Measurements from ENCODE around the gene HRCT1.

Gene HRCT1

DNA sequence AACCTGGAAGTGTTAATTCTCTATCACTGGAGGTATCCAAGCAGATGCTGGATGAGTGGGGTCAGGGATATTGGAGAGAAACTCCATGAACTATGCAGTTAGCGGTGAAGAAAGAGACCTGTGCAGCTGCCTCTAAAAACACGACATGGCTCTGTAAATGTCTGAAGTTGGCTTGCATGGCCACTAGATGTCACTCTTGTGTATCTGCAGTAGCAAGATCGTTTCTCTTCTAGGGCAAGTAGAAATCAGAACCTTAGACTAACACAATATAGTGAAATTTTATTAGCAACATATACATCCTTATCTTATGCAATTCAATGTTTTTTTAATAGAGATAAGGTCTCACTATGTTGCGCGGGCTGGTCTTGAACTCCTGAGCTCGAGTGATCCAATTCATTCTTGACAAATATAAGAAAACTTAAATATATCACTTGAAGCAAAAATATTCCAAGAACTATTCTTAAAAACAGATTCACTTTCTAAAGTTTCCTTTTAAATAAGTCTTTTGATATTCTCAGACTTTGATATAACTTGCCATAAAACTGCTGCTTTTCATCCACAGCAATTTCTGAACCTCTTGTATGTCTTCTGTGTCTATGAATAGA lies 49.0 kb downstream of the HRCT1 start:
- no peaks in the 10 kb centered on the region for H3K9me3 ChIP-seq (ENCODE audit: insufficient read depth, low read length, severe bottlenecking)
- H3K27me3 ChIP-seq (ENCODE audit: insufficient read depth, low read length, poor library complexity): peaks cover 3% of the 10 kb centered on the region
- no peaks in the 10 kb centered on the region for H3K4me1 ChIP-seq (ENCODE audit: insufficient read depth, low read length)
- no peak overlapping the region for H3K27ac ChIP-seq (ENCODE audit: low read length)
- no peaks in the 10 kb centered on the region for H3K79me2 ChIP-seq (ENCODE audit: insufficient read depth, low read length)
- no peak overlapping the region for H3K4me3 ChIP-seq (ENCODE audit: low read depth in 1 of 2, low read length in 2 of 2)
- H4K20me1 ChIP-seq (ENCODE audit: insufficient read depth, low read length): no peaks in the 10 kb centered on the region
- TF ChIP-seq, protein P1, sequence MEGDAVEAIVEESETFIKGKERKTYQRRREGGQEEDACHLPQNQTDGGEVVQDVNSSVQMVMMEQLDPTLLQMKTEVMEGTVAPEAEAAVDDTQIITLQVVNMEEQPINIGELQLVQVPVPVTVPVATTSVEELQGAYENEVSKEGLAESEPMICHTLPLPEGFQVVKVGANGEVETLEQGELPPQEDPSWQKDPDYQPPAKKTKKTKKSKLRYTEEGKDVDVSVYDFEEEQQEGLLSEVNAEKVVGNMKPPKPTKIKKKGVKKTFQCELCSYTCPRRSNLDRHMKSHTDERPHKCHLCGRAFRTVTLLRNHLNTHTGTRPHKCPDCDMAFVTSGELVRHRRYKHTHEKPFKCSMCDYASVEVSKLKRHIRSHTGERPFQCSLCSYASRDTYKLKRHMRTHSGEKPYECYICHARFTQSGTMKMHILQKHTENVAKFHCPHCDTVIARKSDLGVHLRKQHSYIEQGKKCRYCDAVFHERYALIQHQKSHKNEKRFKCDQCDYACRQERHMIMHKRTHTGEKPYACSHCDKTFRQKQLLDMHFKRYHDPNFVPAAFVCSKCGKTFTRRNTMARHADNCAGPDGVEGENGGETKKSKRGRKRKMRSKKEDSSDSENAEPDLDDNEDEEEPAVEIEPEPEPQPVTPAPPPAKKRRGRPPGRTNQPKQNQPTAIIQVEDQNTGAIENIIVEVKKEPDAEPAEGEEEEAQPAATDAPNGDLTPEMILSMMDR (IDR thresholded peaks at IDR 0.05; ENCODE audit: borderline replicate concordance, extremely low read depth, low read length, poor library complexity, severe bottlenecking): peak; percentile 87
- no peak for TF ChIP-seq EZH2 (IDR thresholded peaks at IDR 0.05; ENCODE audit: borderline replicate concordance, low read depth, low read length, severe bottlenecking)
- ATAC-seq (ENCODE audit: insufficient read depth, low read depth) (peak; percentile 91), DNase-seq (peak; percentile 62)
- no peak overlapping the region for H3K9ac ChIP-seq (ENCODE audit: low read depth, low read length)
- H3K36me3 ChIP-seq (ENCODE audit: insufficient read depth, low read length): no peaks in the 10 kb centered on the region
- H2AFZ ChIP-seq (ENCODE audit: low read depth, low read length): peak overlapping the region; percentile 36; the same call in 1 of the 2 replicates
- H3K4me2 ChIP-seq (ENCODE audit: insufficient read depth, low read length): no peak overlapping the region

DNA sequence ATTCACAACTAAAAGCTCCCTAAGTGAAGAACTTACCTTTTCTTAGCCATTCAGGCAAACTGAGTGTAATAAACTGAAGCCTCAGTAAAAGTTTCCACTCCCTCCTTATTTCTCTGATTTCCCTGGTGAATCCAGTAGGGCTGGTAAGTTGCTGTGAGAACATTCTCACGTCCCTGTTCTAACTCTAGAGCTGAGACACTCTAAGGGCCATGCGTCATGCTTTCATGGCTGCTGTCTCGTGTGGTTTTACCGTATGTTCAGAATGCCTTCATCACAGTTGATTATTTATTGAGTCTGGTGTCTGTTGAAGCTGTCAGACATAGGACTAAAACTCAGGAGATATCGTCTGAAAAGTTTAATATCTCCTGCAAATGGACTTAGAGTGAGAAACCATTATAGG lies 50.6 kb downstream of the HRCT1 start:
- TF ChIP-seq EZH2 (IDR thresholded peaks at IDR 0.05; ENCODE audit: borderline replicate concordance, low read depth, low read length, severe bottlenecking): no peak
- TF ChIP-seq, protein P1 (IDR thresholded peaks at IDR 0.05; ENCODE audit: borderline replicate concordance, extremely low read depth, low read length, poor library complexity, severe bottlenecking): no peak
- Histone ChIP-seq H3K4me2 (ENCODE audit: insufficient read depth, low read length) (no peak overlapping the region), H3K4me3 (ENCODE audit: low read depth in 1 of 2, low read length in 2 of 2) (no peak overlapping the region), H3K79me2 (ENCODE audit: insufficient read depth, low read length) (no peaks in the 10 kb centered on the region), H3K9me3 (ENCODE audit: insufficient read depth, low read length, severe bottlenecking) (no peaks in the 10 kb centered on the region), H3K9ac (ENCODE audit: low read depth, low read length) (no peak overlapping the region), H4K20me1 (ENCODE audit: insufficient read depth, low read length) (no peaks in the 10 kb centered on the region), H3K36me3 (ENCODE audit: insufficient read depth, low read length) (no peaks in the 10 kb centered on the region), H3K27me3 (ENCODE audit: insufficient read depth, low read length, poor library complexity) (peaks cover 3% of the 10 kb centered on the region), H3K27ac (ENCODE audit: low read length) (no peak overlapping the region), H3K4me1 (ENCODE audit: insufficient read depth, low read length) (no peaks in the 10 kb centered on the region), H2AFZ (ENCODE audit: low read depth, low read length) (no peak overlapping the region)
- ATAC-seq (ENCODE audit: insufficient read depth, low read depth): no peak
- DNase-seq: no peak
